Stimulated activated naive B cell treated with anti-CD40 and anti-IgM and Interleukin-4, amounts not matched to agents 10 μg/mL and 1 μg/mL and 100 μg/mL, for 72 hours (primary cell): ENCODE measurements around the gene GLUL.

Experiments used
- ATAC-seq, 2 donors: fragments of 150-1000 bp; cut with Tn5 transposase; replicated peaks; 2 replicates each; pipeline ENCODE4 v1.10.0; 2021; ENCODE audit warnings: moderate library complexity in 1 of 2
- DNase-seq: peaks from one replicate; pipeline ENCODE4 v3.0.0; 2021
- H3K27ac Mint-ChIP-seq: one replicate; pipeline ENCODE4 v1.8.0; 2022; ENCODE audit warnings: mild to moderate bottlenecking, mixed read lengths
- H3K27me3 Mint-ChIP-seq, 2 donors: one replicate each; pipeline ENCODE4 v1.8.0; 2022; ENCODE audit warnings: mixed read lengths in 2 of 2
- H3K36me3 Mint-ChIP-seq, 2 donors: one replicate each; pipeline ENCODE4 v1.8.0; 2022; ENCODE audit warnings: mixed read lengths in 2 of 2, mild to moderate bottlenecking in 1 of 2
- H3K4me1 Mint-ChIP-seq, 2 donors: one replicate each; pipeline ENCODE4 v1.8.0; 2022; ENCODE audit warnings: mixed read lengths in 2 of 2, mild to moderate bottlenecking in 1 of 2
- H3K4me3 Mint-ChIP-seq, 2 donors: one replicate each; pipeline ENCODE4 v1.8.0; 2022; ENCODE audit warnings: mild to moderate bottlenecking in 2 of 2, mixed read lengths in 2 of 2, moderate library complexity in 1 of 2
- H3K9me3 Mint-ChIP-seq, 2 donors: one replicate each; pipeline ENCODE4 v1.8.0; 2022; ENCODE audit warnings: mixed read lengths in 2 of 2, mild to moderate bottlenecking in 1 of 2

Gene GLUL

DNA sequence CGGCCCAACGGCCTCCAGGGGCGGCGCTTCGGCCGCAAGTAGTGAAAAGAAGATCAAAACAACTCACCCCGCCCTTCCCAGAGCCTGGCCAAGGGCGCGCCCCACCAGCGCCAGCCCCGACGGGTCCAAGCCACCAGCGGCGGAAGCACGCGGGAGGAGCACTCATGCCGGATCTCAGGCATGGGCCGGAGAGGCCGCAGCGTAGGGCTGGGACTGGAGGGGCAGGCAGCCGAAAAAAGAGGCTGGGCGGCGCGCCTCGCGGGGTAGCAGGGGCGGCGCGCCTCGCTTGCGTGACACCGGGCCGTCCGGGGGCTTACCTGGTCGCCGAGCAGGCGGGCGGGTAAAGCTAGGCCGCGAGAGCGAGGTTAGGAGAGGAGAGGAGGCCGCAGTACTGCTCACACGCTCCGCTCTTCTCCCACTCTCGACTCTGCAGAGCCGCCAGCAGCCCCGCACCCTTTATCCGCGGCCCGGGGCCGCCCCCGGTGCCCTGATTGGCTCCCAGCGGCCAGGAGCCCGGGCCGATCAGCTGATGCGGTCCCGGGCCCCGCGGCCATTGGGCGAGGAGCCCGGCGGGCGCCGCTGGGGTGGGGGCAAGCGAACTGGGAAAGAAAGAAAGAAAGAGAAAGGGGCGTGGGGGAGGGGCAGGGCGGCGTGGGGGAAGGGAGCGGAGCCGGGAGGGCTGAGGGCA, at the start of gene GLUL:
Gene GLUL (minus strand): TSS at position 429 of the 688 bp plus-strand sequence. CDS start 3,053 bp downstream, outside the sequence.
- H3K36me3 Mint-ChIP-seq: peaks cover 7 to 15% of the 10 kb centered on the region in 2 donors
- H3K27ac Mint-ChIP-seq: peak within 1 kb of the TSS; percentile 95
- H3K27me3 Mint-ChIP-seq: peaks cover 3 to 5% of the 10 kb centered on the region in 2 donors
- H3K9me3 Mint-ChIP-seq: no peaks in the 10 kb centered on the region
- ATAC-seq (peak; percentile 80 to 87), DNase-seq (peak; percentile 65)
- peak within 1 kb of the TSS; percentile 93 to 96 for H3K4me3 Mint-ChIP-seq
- H3K4me1 Mint-ChIP-seq: peaks cover 28 to 33% of the 10 kb centered on the region in 2 donors

DNA sequence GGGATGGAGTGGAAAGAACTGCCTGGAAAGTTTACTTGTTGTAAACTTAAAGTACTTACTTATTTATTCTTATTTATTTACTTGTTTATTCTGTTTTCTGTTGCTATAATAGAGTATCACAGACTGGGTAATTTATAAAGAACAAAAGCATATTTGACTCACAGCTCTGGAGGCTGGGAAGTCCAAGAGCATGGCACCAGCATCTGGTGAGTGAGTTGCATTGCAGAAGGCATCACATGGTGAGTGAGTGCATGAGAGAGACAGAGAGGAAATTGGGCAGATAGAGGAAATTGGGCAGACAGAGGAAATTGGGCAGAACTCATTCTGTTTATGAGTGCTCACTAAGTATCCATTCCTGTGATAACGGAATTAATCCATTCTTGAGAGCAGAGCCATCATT, 46.7 kb upstream of the GLUL start:
- H3K4me1 Mint-ChIP-seq: no peaks in the 10 kb centered on the region
- no peak for DNase-seq
- H3K27ac Mint-ChIP-seq: no peak overlapping the region
- H3K36me3 Mint-ChIP-seq: peaks cover 2 to 3% of the 10 kb centered on the region in 2 donors
- H3K4me3 Mint-ChIP-seq: no peak overlapping the region
- peaks cover 3 to 8% of the 10 kb centered on the region in 2 donors for H3K9me3 Mint-ChIP-seq
- peaks cover 4 to 10% of the 10 kb centered on the region in 2 donors for H3K27me3 Mint-ChIP-seq
- ATAC-seq: no peak

DNA sequence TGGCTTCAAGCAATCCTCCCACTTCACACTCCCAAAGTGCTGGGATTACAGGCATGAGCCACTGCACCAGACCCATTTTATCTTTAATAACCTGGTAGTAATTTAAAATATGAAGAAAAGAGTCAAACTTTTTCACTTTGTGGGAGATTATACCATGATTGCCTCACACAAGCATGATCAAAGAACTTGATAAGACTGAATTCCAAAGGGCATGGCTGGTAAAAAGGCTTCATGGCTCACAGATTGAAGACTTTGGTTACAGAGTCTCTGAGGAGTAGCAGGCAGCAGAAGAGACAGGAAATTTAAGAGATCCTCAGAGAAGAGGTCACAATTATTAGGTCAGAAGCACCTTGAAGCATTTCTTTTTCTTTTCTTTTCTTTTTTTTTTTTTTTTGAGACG, 42.0 kb upstream of the GLUL start:
- peaks cover 2 to 3% of the 10 kb centered on the region in 2 donors for H3K36me3 Mint-ChIP-seq
- H3K27ac Mint-ChIP-seq: no peak overlapping the region
- peaks cover 0 to 6% of the 10 kb centered on the region in 2 donors for H3K4me1 Mint-ChIP-seq
- H3K9me3 Mint-ChIP-seq: peaks cover 3 to 8% of the 10 kb centered on the region in 2 donors
- H3K4me3 Mint-ChIP-seq: no peak overlapping the region
- peaks cover 4 to 10% of the 10 kb centered on the region in 2 donors for H3K27me3 Mint-ChIP-seq
- ATAC-seq (no peak), DNase-seq (no peak)

DNA sequence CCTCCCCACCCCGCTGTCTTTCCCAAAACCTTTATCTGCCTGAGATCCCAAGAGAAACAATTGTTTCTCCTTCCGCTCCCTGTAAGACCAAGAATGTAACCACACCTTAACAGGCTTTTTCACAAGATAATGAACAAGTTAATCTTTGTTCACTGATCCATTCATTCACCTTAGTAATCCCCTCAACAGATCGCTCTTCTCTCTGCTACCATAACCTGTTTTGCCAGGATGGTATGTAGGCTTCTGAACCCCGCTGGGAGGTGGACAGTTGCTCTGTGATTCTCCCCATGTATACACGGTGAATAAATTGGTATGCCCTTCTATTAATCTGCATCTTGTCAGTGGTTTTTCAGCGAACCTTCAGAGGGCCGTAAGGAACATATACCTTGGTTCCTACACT, 39.7 kb upstream of the GLUL start:
- Mint-ChIP-seq H3K4me3 (no peak overlapping the region), H3K9me3 (no peaks in the 10 kb centered on the region), H3K27ac (no peak overlapping the region), H3K36me3 (no peaks in the 10 kb centered on the region), H3K27me3 (no peaks in the 10 kb centered on the region), H3K4me1 (peaks cover 16 to 20% of the 10 kb centered on the region in 2 donors)
- ATAC-seq: no peak
- DNase-seq: no peak

DNA sequence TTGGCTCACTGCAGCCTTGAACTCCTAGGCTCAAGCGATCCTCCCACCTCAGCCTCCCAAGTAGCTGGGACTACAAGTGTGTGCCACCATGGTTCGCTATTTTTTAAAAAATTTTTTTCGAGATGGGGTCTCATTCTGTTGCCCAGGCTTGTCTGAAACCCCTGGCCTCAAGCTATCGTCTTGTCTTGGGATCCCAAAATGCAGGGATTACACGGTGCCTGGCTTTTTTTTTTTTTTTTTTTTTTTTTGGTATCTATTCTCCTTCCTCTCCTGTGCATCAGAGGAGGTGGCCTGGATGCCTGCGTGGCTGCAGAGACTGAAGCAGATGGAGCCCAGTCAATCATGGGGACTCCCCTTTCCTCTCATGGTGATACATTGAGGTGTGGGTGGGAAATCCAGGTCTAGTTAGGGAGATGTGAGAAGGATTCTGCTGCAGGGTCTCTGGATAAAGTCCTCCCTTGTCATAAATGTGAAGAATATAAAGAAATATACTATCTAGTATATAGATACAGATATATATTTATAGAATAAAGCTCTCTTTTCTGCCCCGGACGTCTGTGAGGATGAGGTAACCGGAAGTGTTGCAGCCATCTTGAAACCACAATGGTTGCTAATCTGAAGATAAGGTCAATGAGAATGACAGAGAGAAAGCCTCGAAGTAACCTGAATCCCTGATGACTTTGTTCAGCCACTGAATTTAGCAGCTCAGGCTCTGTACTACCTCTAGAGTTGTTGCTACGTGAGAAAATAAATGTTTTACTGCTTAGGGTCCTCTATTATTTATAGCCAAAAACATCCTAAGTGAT, 38.9 kb upstream of the GLUL start:
- Mint-ChIP-seq H3K9me3 (no peaks in the 10 kb centered on the region), H3K4me1 (peaks cover 19 to 24% of the 10 kb centered on the region in 2 donors), H3K27me3 (no peaks in the 10 kb centered on the region), H3K27ac (no peak overlapping the region), H3K36me3 (no peaks in the 10 kb centered on the region), H3K4me3 (peak overlapping the region; percentile 7 to 8)
- ATAC-seq: peak; percentile 52 to 57
- peak; percentile 11 for DNase-seq

DNA sequence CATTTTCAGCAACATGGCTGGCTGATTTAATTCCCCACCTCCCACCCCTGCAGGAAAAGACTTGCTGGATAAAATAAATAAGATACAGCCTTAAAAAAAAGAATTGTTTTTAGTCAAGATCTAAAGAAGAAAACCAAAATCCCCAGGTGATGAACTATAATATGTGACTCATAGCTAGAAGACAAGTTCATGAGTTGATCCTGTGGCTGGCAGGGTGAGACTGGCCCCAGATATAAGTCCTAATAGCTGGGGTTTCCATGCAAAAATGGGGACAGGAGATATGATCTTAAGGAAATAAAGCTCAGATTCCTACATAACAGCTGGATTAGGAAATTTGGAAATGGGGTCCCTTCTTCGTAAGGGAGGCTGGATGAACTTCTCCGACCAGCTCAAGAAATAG, 36.5 kb upstream of the GLUL start:
- Mint-ChIP-seq H3K4me3 (no peak overlapping the region), H3K4me1 (peaks cover 19 to 24% of the 10 kb centered on the region in 2 donors), H3K9me3 (no peaks in the 10 kb centered on the region), H3K36me3 (no peaks in the 10 kb centered on the region), H3K27ac (no peak overlapping the region), H3K27me3 (peaks cover 0 to 2% of the 10 kb centered on the region in 2 donors)
- DNase-seq (no peak), ATAC-seq (peak; percentile 41 to 42)

DNA sequence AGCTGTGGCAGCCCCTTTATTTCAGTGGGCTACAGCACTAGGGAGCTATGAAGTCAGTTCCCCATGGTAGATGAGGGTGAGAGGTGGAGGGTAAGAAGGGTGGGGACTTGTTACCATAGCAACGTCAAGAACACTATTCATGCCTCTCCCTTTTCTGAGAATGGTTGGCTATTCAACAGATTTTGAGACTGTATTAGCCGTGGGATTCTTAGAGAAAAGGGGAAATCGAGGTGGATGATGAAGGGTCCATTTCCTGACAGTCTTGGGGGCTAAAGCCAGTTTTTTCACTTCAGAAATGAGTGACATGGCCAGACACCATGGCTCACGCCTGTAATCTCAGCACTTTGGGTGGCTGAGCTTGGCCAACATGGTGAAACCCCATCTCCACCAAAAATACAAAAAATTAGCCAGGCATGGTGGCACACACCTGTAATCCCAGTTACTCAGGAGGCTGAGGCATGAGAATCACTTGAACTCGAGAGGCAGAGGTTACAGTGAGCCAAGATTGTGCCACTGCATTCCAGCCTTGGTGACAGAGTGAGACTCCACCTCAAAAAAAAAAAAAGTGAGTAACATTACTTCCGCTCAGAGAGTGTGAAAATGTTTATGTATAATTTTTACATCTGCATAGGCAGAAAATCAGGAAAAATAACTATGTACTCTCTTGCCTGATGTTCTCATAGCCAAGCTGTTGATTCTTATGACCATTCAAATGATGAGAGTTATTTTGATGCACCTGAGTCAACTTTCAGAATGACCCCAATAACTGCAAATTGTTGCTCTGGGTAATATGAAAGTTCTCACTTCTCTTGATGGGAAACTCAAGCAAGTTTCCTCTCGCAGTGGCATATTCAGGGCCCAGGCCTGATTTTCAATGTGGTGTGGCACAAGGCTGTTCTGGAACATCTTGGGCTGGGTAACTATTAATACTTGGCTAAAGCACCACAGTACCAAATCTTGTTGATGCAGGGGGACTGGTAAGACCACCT, 35.1 kb upstream of the GLUL start:
- Mint-ChIP-seq H3K4me3 (no peak overlapping the region), H3K4me1 (peaks cover 19 to 24% of the 10 kb centered on the region in 2 donors), H3K27ac (peak overlapping the region; percentile 81), H3K27me3 (peaks cover 0 to 12% of the 10 kb centered on the region in 2 donors), H3K36me3 (no peaks in the 10 kb centered on the region), H3K9me3 (no peaks in the 10 kb centered on the region)
- ATAC-seq (peak; percentile 65 to 73), DNase-seq (peak; percentile 30)

DNA sequence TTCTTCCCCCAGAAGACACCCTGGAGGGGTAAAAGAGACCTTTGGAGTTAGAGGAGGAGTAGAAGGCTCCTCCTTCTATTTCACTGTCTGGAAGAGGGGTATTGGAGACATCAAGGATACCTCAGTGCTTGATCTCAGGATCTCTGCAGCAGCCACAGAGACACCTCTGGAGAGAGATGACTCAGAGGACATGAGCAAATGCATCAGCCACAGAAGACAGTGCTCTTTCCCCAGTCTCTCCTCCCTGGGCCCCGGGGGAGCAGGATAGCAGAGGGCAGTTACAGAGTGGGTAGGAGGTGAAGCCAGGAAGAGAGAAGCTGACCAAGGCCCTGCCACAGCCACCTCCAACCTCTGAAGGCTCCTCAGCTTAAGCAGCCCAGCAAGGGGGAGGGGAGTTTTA, 24.2 kb upstream of the GLUL start:
- DNase-seq (no peak), ATAC-seq (peak in 1 of 2 donors; percentile 12)
- Mint-ChIP-seq H3K9me3 (no peaks in the 10 kb centered on the region), H3K4me3 (no peak overlapping the region), H3K27me3 (peaks cover 30 to 31% of the 10 kb centered on the region in 2 donors), H3K36me3 (no peaks in the 10 kb centered on the region), H3K27ac (no peak overlapping the region), H3K4me1 (no peaks in the 10 kb centered on the region)

DNA sequence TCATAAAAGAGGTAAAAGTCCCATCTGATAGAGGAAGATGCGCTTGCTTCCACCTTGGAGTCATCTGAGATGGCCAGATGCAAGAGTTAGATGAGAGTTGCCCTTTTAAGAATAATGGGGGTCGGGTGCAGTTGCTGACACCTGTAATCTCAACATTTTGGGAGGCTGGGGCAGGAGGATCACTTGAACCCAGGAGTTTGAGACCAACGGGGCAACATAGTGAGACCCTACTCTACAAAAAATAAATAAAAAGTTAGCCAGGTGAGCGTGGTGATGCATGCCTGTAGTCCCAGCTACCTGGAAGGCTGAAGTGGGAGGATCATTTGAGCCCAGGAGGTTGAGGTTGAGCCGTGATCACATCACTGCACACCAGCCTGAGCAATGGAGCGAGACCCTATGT, 22.4 kb upstream of the GLUL start:
- DNase-seq (no peak), ATAC-seq (no peak)
- H3K4me1 Mint-ChIP-seq: no peaks in the 10 kb centered on the region
- H3K9me3 Mint-ChIP-seq: no peaks in the 10 kb centered on the region
- peaks cover 22 to 24% of the 10 kb centered on the region in 2 donors for H3K27me3 Mint-ChIP-seq
- H3K36me3 Mint-ChIP-seq: no peaks in the 10 kb centered on the region
- H3K4me3 Mint-ChIP-seq: no peak overlapping the region
- no peak overlapping the region for H3K27ac Mint-ChIP-seq

DNA sequence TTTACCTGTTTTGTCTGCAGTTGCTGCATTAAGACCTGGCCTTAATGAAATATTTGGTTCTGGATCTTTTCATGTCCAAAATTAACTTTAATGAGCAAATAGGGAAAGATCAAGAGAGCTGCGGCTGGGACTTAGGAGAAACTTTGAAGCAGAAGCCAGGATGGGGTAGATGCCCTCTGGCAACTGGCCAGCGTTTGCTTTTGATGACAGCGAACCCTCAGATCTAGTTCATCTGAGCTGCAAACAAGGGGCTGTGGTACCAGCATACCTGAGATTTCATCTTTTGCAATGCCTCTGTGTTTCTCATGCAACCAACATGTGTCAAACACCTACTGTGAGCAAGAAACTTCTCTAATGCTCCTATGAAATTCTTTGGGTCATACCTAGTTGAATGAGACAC, 21.9 kb upstream of the GLUL start:
- no peak for DNase-seq
- no peaks in the 10 kb centered on the region for H3K4me1 Mint-ChIP-seq
- no peak for ATAC-seq
- peaks cover 20 to 24% of the 10 kb centered on the region in 2 donors for H3K27me3 Mint-ChIP-seq
- no peaks in the 10 kb centered on the region for H3K36me3 Mint-ChIP-seq
- no peak overlapping the region for H3K4me3 Mint-ChIP-seq
- H3K9me3 Mint-ChIP-seq: no peaks in the 10 kb centered on the region
- H3K27ac Mint-ChIP-seq: no peak overlapping the region

DNA sequence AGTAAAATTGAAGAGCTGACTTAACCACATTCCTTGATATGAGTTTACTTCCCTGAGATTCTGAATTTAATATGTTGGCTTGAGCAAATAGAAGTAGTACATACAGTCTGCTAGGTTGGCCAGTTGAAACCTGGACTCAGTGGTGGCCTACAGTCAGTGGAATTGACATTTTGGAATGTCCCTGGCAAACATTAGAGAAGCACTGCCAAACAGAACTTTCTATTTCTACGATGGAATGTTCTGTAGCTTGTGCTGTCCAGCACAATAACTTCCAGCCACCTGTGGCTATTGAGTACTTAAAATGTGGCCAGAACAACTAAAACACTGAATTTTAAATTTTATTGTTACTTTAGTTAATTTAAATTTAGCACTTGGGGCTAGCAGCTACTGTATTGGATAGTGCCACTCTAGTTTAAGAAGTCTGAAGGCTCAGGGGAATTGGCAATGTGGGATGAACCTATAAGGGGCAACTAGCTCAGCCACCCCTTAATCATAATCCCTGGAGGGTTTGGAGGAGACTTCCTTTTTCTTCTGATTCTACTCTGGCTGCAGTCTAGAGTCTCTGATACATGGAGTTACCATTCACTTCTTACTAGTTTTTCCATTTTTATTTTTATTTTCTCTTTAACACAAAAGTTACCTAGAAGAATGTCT, 19.2 kb upstream of the GLUL start:
- DNase-seq (no peak), ATAC-seq (no peak)
- Mint-ChIP-seq H3K4me1 (no peaks in the 10 kb centered on the region), H3K27me3 (peaks cover 29 to 35% of the 10 kb centered on the region in 2 donors), H3K9me3 (peaks cover 0 to under 1% of the 10 kb centered on the region in 2 donors), H3K27ac (no peak overlapping the region), H3K4me3 (no peak overlapping the region), H3K36me3 (no peaks in the 10 kb centered on the region)

DNA sequence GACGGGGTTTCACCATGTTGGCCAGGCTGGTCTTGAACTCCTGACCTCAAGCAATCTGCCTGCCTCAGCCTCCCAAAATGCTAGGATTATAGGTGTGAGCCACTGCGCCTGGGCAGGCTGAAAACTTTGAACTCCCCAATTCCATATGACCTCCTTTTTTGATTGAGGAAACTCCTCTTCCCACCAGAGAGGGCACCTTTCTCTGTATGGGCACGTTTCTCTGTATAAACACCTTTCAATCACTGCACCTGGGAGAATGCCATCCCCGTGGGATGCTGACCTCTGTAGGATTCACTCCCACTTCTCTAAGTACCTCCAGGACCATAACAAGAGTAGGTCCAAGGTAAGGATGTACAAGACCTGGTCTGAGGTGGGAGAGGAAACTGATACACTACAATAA, 18.5 kb upstream of the GLUL start:
- H3K27me3 Mint-ChIP-seq: peaks cover 30 to 35% of the 10 kb centered on the region in 2 donors
- H3K4me1 Mint-ChIP-seq: no peaks in the 10 kb centered on the region

DNA sequence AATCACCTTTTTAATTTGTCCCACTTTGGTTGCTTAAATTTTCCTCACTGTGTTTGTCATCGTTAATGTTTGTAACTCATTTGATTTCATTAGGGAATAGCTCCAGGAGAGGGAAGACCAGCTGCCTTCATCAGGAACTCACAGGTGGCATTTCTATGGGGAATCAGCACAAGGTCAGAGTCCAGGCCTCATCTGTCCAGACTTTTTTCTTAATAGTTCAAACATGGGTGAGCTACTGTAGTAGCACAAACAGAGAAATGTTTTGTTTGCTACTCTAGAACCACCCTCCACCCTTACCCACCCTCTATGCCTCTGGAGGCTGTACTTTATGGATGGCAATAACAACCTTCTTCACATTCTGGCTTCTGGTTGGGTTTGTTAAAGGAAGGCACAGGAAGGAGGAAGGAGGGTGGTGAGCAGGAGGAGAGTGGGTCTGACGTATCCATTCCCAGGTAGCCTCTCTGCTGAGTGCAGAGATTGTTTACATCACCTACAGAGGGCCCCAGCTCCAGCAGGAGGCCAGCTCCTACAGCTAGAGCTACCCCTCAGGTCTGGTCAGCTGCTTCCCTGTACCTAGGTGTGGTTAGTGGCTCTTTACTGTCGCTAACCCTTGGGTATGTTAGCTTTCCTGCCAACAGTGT, 17.0 kb upstream of the GLUL start:
- Mint-ChIP-seq H3K4me3 (no peak overlapping the region), H3K4me1 (no peaks in the 10 kb centered on the region)

More for the DNA sequence above, 18.5 kb upstream of the GLUL start:
- peaks cover 0 to 3% of the 10 kb centered on the region in 2 donors for H3K36me3 Mint-ChIP-seq
- DNase-seq (no peak), ATAC-seq (no peak)
- H3K27ac Mint-ChIP-seq: no peak overlapping the region
- H3K9me3 Mint-ChIP-seq: peaks cover 4% of the 10 kb centered on the region in 2 donors
- no peak overlapping the region for H3K4me3 Mint-ChIP-seq

More for the DNA sequence above, 17.0 kb upstream of the GLUL start:
- peaks cover 4% of the 10 kb centered on the region in 2 donors for H3K9me3 Mint-ChIP-seq
- no peak overlapping the region for H3K27ac Mint-ChIP-seq
- ATAC-seq: no peak
- no peak for DNase-seq
- H3K27me3 Mint-ChIP-seq: peaks cover 21 to 23% of the 10 kb centered on the region in 2 donors
- H3K36me3 Mint-ChIP-seq: peaks cover 0 to 3% of the 10 kb centered on the region in 2 donors
